22Rv1 (cell line): Measurements from ENCODE around the gene COX19.

Source experiments
- ZFX ChIP-seq: fragments of 450-650 bp; IDR thresholded peaks from 2 replicates; pipeline ENCODE4 v1.6.1; 2017; ENCODE audit warnings: antibody characterized with exemption, borderline replicate concordance
- TF ChIP-seq, protein P1 (sequence below): fragments of 450-650 bp; IDR thresholded peaks from 2 replicates; pipeline ENCODE4 v1.5.1; 2017; ENCODE audit warnings: mild to moderate bottlenecking

DNA sequence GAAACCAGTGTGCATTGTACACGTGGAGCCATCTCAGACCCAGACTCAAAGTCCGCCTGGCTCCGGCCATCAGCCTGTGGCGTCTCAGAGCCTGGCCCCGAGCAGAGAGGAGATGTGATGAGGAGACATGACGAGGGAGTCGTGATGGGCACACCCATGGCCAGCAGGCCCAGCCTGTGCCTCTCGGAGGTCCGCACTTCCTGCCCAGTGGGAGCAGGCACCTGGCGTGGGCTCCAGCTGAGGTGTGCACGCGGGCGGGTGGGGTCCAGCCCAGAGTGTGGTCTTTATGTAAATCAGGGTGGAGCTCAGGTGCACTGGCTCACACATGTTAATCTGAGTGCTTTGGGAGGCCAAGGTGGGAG is 43.0 kb upstream of the COX19 start:
- TF ChIP-seq, protein P1, sequence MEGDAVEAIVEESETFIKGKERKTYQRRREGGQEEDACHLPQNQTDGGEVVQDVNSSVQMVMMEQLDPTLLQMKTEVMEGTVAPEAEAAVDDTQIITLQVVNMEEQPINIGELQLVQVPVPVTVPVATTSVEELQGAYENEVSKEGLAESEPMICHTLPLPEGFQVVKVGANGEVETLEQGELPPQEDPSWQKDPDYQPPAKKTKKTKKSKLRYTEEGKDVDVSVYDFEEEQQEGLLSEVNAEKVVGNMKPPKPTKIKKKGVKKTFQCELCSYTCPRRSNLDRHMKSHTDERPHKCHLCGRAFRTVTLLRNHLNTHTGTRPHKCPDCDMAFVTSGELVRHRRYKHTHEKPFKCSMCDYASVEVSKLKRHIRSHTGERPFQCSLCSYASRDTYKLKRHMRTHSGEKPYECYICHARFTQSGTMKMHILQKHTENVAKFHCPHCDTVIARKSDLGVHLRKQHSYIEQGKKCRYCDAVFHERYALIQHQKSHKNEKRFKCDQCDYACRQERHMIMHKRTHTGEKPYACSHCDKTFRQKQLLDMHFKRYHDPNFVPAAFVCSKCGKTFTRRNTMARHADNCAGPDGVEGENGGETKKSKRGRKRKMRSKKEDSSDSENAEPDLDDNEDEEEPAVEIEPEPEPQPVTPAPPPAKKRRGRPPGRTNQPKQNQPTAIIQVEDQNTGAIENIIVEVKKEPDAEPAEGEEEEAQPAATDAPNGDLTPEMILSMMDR, result no peak
- no peak for TF ChIP-seq ZFX
